Renal cortex interstitium (tissue), 11 donors: ENCODE data around the gene ARID4B. TPM values are rescaled to one million over a fixed set of nuclear protein-coding genes. Genes with fewer than 3 reads are reported as not detected.

Experiments
- DNase-seq, 11 donors: peaks; one replicate each; pipeline ENCODE4 v3.0.0-alpha.2; 2013; ENCODE audit warnings: low read depth in 9 of 11, low spot score in 4 of 11; ENCODE audit errors: extremely low read depth in 1 of 11
- polyA plus RNA-seq, 3 donors: library from polyadenylated mRNA; unstranded; fragments of 120-200 nt; gene quantifications; one replicate each; pipeline ENCODE4 v1.2.1, GENCODE V29; 2013; ENCODE audit not compliant: insufficient read length in 3 of 3

Gene ARID4B
- polyA plus RNA-seq, 3 donors = 45.7 to 60.4 (median 51.2) TPM

DNA sequence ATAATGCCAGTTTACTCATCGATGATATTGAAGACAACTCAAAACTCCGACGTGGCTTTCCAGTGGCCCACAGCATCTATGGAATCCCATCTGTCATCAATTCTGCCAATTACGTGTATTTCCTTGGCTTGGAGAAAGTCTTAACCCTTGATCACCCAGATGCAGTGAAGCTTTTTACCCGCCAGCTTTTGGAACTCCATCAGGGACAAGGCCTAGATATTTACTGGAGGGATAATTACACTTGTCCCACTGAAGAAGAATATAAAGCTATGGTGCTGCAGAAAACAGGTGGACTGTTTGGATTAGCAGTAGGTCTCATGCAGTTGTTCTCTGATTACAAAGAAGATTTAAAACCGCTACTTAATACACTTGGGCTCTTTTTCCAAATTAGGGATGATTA lies 14.1 kb upstream of the ARID4B start:
- no peak for DNase-seq

DNA sequence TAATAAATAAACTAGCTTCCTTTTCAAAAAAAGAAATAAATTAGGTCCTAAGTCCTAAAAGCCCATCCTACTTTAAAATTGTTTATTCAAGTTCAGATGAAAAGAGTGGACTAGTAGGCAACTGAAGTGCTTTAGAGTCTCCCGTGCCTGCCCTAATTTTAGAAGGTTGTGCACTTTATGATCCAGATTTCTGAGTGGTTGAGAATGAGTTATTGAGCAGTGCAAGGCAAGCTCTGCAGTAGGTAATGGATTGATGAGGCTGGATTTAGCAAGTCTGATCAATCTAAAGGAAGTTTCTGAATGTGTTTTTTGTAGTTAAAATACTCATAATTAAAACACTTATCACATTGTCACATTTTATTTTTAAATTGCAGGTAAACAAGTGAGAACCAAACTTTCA lies 13.4 kb upstream of the ARID4B start:
- no peak for DNase-seq

DNA sequence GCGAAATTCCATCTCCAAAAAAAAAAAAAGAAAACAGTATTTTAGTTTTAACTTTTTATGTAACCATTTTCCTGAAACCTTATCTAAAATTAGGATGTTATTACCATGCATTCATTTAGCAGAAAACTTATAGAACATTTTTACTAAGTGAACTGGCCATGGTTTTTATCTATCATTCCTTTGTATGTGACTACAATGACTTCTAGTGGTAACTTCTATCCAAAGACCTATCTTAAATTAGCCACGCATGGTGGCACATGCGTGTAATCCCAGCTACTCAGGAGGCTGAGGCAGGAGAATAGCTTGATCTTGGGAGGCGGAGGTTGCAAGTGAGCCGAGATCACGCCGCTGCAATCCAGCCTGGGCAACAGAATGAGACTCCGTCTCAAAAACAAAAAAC lies 11.8 kb upstream of the ARID4B start:
- no peak for DNase-seq

DNA sequence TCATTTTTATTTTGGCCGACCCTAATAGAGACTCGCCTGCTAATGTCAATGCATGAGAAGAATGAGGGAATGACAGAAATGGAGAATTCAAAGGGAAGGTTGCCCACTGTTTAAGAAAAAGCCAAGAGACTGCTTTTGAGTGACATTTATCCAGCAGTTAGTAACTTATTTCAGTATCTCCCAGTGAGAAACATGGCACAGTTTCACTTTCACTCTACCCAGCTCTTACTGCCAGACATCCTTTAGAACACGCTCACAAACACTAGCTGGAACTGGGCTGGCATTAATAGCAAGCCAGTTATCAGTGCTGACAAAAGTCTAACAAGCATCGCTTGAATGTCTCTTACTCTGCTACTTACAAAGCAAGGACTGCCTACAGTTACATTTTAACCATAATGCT lies 8.9 kb upstream of the ARID4B start:
- peak in 2 of 11 donors; percentile 16 to 35 for DNase-seq

DNA sequence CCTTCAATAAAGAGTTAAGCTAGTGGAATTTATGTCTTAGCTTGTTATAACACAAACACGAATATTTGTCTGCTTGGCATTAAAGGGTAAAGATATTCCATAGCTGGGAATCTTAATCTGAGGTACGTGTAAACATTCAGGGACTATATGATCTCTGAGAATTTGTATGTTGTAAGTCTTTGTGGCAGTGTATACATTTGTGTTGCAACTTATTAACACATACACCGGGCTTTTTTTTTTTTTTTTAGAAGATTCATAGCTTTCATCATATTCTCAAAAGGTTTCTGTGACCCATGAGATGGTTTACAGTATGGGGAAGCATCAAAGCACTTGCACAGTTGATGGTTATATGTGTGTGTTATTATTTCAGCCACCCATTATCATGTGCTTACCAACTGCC lies 3.4 kb upstream of the ARID4B start:
- no peak for DNase-seq

DNA sequence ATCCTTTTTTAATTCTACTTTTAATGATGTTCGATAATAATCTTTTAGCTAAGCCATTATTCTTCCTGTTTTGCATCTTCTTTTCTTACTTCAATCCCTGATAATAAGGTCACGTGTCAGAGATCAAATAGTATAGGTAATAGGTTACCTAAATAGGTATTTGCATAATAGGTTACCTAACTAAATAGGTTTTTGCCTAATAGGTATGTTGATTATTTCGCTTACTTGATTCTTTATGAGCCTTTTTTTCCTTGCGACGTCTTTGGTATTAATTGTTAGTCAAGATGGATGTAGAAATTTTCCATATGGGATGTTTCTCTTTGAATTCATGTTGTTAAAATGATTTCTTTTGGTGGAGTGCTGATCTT lies 2.9 kb upstream of the ARID4B start:
- DNase-seq = no peak

DNA sequence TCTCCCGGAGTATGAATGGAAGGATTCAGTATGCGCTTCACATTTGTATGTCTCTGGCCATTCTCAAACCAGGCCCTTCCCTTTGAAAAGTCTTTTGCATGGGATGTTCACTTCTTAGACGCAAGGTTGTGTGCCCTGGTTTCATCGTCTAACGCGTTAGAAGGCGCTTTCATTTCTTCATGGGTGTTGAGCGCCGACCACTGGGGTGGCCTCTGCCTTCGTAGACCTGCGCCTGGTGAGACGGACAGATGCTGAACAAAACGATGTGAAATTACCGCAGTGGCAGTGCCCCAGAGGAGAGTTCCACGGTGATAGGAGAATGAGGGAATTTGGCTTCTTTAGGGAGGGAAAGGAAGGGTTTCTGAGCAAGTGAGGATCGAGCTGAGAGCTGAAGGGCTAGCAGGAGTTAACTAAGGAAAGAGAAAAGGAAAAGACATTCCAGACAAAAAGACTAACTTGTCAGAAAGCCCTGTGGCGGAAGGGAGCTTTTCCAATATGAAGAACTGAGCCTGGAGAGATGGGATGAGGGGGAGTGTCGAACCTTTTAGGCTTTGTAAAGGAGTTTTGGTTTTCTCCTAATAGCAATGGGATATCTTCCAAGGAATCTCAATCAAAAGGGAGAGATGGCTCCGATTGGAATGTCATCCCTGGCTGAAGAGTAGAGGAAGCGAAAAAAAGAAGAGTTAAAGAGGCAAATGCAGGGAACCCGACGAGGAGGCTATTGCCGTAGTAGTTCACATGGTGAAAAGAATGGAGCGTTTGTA lies 1.3 kb upstream of the ARID4B start:
- DNase-seq = peak in 5 of 11 donors; percentile 5 to 33 (median 14)

DNA sequence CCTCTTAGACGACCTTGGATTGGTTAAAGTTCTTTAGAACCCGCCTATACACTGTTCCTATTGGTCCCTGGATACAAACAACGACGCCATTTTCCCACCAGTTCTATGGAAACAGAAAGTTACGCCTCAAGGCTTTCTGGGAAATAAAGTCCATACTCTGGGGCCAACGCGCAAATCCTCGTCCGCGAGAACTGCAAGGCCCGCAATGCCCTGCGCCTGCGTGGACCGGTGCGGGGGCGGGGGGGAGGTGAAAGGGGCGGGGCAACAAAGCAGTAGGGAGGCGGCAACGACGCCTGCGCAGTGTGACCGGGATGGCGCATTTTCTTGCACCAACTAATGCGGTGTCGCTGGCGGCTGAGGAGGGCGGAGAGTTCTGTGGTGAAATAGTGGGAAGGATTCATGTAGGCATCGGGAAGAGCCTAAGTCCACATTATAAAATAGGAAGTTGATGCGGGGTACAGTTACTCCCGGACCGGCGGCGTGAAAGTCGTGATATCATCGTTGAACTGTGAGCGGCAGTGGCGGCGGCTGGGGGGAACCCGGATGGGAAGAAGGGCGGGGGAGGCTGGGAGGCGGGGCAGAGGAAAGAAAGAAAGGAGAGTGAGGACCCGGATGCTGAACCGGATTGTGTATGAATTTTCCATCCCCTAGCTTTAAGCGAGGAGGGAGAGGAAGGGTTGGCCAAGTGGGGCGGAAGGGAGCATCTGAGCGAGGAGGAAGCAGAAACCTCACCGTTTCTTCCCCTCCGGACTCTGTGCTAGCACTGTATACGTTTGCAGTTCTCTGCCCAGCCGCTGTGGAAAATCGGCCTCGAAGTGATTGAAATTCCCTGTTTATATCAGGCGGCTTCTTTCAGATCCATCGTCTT lies 526 bp upstream of the ARID4B start, which contains the start of gene GGPS1:
Gene GGPS1 (plus strand): TSS at position 300 of the 868 bp plus-strand sequence. CDS start 6,695 bp downstream, outside the sequence.
- DNase-seq = peak; percentile 97 to 100 (median 99)

DNA sequence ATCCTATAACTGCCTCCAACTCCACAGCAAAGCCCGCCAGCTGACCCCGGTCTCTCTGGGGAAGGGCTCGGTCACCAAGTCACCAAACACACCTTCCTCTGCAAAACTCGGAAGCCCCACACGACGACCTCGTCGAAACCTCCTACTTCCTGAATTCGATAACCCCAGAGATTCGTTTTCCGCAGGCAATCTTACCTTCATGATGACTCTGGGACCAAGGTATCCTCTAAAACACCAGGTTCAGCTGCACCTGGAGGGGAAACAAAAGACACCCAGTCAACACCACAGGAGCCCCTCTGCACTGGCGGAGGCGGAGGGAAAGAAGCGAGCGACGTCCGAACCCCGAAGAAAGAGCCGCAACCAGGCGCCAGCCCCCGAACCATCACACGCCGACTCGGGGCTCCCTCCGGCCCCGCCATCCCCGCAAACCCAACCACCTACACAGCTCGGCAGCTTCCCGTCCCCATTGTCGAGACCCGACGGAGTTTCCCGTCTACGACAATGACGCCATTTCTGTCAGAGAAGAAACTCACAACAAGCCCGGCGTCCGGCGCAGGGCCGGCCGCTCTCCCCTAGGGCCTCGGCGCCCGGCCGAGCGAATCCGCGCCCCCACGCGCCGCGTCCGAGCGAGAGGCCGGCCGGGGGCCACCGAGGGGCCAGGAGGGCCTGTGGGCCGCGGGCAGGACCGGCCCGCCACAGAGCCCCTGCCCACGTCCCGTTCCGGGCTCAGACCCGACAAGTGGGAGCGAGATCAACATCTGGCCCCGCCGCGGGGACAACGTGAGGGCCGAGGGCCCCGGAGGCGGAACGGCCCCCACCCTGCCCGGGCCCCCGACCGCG lies 1.0 kb downstream of the ARID4B start:
- peak in 7 of 11 donors; percentile 23 to 42 (median 37) for DNase-seq

DNA sequence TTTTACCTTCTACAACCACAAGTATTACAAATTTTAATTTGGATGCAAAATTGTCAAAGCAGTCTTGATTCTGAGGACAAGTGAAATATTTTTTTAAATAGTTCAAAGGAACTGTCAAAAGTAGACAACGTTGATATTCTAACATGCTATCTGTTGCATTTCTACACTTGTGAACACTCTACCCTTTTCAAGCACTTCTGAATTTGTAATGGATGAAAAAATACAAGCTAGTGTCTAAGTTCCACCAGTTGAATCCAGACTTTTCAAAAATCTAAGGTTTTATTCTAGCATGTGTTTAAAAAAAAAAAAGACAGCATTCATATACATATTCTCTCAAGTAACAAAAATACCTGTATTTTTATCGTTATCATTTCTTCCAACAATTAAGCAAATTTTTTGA lies 2.1 kb downstream of the ARID4B start:
- no peak for DNase-seq

DNA sequence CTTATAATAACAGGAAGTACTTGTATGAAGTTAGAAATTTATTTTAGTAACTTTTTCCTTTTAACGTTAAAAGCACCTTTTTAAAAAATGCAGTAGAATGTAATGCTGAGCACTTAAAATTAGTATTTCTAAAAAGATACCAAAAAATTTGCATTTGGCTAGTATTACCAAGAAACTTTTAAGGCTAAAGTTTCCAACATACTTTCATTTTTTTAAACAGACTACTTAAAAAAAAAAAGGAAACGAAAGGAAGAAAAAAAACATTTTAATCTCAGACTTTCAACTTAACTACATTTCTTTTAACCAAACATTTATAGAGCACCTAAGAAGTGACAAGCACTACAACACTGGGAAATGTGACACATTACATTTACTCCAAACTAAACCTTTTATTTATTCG lies 2.8 kb downstream of the ARID4B start:
- DNase-seq = no peak

DNA sequence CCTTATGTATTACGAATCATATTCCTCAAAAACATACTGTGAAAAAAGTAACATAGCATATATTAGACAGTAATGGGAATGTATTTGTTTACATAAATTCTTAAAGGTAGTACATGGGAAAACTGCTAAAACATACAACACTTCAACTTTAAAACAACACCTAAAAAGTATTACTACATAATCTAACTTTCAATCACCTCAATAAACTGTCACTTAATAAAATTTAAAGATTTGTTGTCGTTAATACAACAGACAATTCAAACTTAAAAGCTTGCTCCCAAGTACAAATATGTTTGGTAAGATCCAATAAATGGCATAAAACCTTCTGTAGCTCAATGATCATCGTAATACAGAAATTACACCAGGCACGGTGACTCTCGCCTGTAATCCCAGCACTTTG lies 3.7 kb downstream of the ARID4B start:
- no peak for DNase-seq

DNA sequence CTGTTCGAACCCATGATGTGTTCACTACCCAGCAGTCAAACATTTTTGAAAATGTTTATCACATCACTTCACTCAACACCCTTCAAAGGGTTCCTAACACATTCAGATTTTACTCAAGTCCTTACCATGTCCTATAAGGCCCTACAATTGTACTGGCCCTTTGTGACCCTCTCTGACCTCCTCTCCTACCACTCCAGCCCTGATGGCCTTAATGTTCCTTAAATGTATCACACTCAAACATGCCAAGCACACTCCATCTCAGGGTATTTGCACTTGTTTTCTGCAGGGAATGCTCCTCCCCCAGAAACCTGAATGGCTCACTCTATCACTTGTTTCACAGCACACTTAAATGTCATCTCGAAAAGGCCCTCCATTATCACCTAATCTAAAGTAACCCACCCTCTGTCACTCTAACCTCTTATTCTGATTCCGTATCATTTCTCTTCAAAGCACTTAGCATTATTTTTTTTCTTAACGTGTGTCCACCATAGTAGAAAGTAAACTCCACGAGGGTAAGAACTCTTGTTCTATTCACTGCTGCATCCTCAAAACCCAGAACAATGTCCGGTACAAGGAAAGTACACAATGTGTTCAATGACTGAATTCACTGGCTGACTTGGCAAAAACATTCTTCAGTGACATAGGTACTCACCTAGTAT lies 7.3 kb downstream of the ARID4B start:
- no peak for DNase-seq

DNA sequence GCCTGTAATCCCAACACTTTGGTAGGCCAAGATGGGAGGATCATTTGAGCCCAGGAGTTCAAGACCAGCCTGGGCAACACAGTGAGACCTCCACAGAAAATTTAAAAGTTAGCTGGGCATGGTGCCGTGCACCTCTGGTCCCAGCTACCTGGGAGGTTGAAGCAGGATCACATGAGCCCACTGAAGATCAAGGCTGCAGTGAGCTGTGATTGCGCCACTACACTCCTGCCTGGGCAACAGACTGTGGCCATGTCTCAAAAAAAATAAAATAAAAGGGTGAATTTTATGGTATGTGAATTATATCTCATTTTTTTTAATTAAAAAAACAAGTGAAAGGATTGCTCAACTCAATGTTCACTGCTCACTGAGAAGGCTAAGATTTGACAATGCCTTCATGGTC lies 8.7 kb downstream of the ARID4B start:
- no peak for DNase-seq

DNA sequence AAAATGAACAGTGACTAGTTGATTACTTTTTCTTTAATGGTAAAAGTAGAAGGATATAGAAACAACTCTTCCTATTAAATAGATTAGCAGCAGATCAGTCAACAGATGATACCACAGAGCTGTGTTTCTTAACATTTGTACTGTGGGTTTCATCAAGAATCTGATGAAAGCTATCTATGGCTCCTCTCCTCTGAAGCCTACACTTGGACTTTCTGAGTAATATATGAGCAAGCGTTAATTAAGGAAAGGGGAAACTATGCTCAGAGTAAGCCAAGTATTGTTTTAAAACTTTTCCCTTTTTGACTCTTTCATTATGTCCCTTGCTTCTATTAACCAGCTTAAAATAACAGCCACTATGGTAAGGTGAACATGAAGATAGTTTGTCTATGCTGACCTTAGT lies 10.8 kb downstream of the ARID4B start:
- no peak for DNase-seq

DNA sequence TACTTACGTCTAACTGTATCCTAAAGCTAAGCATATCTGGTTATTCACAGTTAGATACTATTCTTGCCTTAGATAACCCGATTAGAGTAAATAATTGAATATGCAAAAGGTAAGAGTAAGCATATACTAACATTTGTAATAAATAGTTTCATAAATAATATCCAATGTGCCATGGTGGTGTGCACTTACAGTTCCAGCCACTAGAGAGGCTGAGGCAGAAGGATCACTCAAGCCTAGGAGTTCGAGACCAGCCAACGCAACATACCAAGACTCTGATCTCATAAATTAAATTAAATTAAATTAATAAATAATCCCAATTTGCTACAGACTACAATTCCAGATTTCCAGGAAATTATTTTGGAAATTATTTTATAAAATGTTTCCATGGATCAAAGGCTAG lies 12.2 kb downstream of the ARID4B start:
- DNase-seq = no peak

DNA sequence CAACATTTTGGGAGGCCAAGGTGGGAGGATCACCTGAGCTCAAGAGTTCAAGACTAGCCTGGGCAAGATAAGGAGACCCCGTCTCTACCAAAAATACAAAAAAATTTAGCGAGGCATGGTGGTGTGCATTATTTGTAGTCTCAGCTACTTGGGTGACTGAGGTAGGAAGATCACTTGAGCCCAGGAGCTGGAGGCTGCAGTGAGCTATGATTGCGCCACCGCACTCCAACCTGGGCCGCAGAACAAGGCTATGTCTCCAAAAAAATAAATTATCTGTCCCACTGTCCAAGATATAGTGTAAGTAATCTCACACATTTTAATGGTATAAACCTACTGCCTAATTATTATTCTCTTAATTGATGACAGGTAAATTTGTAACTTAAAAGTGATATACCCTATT lies 12.8 kb downstream of the ARID4B start:
- no peak for DNase-seq

DNA sequence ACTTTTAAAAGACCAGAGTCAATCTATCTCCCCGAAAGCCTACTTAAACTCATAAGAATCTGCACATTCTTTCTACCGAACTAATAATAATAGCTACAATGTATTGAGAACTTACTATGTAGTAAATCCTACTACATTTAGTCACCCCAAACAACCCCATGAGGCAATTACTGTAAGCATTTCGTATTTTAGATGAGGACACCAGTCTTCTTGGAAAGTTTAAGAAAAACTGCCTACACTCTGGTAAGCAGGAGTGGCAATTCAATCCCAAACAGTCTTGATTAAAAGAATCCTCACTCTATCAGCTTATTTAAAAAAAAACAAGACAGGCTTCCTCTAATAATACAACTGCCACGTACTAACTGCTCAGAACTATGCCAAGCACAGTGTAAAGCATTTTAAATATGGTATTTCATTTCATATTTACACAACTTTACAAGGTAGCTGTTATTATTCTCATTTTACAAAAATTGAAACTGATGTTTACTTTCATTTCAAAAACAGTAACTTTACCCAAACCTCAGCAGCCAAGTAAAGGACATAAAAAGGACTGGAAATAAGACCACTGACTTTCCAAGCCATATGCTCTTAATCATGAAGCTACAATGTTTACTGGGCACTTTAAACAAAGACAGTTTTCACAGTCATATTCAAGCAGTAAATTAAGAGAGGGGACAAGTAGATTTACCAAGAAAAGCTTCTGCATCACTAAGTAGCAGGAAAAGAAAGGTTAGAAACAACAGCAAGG lies 13.9 kb downstream of the ARID4B start:
- DNase-seq = no peak
